Large intestine (tissue), 3 donors: Measurements from ENCODE around the gene TENM4. TPM values are rescaled to one million over a fixed set of nuclear protein-coding genes. Genes with fewer than 3 reads are reported as not detected.

Experiments used
- DNase-seq, 2 donors: peaks; one replicate each; pipeline versions ENCODE4 v3.0.0 to v3.0.0-alpha.2; 2013
- H3K27ac ChIP-seq: one replicate; pipeline ENCODE4 v1.5.1; 2013; ENCODE audit warnings: low read length
- H3K27me3 ChIP-seq: 2 replicates; pipeline ENCODE4 v1.6.1; 2013; ENCODE audit warnings: low read length; ENCODE audit not compliant: control insufficient read depth, insufficient read depth
- H3K36me3 ChIP-seq: 2 replicates; pipeline ENCODE4 v1.6.1; 2013; ENCODE audit warnings: low read length; ENCODE audit not compliant: control insufficient read depth, insufficient read depth
- H3K4me1 ChIP-seq: one replicate; pipeline ENCODE4 v1.6.1; 2013; ENCODE audit warnings: low read length; ENCODE audit not compliant: control insufficient read depth, insufficient read depth
- H3K4me3 ChIP-seq: one replicate; pipeline ENCODE4 v1.5.1; 2013; ENCODE audit warnings: low read length
- H3K9me3 ChIP-seq: one replicate; pipeline ENCODE4 v1.6.1; 2013; ENCODE audit warnings: mild to moderate bottlenecking, low read depth, low read length, moderate library complexity; ENCODE audit not compliant: control insufficient read depth
- WGBS: methylation state at CpG from one replicate; pipeline ENCODE4 v1.1.5; 2013; ENCODE audit warnings: low lambda C conversion rate; ENCODE audit not compliant: insufficient coverage; 5-methylcytosine and 5-hydroxymethylcytosine counted together
- polyA plus RNA-seq: library from polyadenylated mRNA; unstranded; fragments of 120-200 nt; gene quantifications from one replicate; pipeline ENCODE4 v1.2.1, GENCODE V29; 2013

Gene TENM4
- polyA plus RNA-seq, 1 donor: 2.1 TPM

GRCh38 chr11:79409330-79409729 is 31.5 kb downstream of the TENM4 start:
- Histone ChIP-seq H3K27me3 (peaks cover 13% of the 10 kb centered on the region), H3K27ac (no peak overlapping the region), H3K36me3 (no peaks in the 10 kb centered on the region), H3K4me1 (no peaks in the 10 kb centered on the region), H3K9me3 (no peaks in the 10 kb centered on the region), H3K4me3 (no peak overlapping the region)
- no CpG with 5 or more reads among the region's 6 CpGs for WGBS
- DNase-seq: no peak

DNA sequence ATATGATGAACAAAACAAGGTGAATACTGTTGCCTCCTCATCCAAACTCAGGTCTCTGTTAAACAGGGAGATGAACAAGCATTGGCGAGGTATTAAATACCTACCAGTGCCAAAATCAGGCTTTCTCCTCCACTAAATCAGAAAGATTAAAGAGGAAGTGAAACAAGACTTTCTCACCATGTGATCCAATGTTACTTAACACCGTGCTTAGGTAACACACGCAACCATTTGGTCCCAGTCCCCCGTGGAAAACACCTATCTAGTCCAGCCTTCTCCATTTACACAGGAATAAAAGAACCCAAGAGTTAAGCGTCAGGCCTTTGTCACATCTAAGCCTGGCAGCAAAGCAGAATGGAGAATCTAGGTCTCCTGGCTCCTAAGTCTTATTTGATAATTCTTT is 34.5 kb downstream of the TENM4 start:
- Histone ChIP-seq H3K36me3 (no peaks in the 10 kb centered on the region), H3K9me3 (no peaks in the 10 kb centered on the region), H3K27ac (no peak overlapping the region), H3K27me3 (peaks cover 7% of the 10 kb centered on the region), H3K4me3 (no peak overlapping the region), H3K4me1 (no peaks in the 10 kb centered on the region)
- WGBS: 60% methylated on average over 3 of the region's 5 CpGs
- DNase-seq: no peak

- no peak for DNase-seq
- no peaks in the 10 kb centered on the region for H3K9me3 ChIP-seq
- H3K27ac ChIP-seq: no peak overlapping the region
- H3K4me3 ChIP-seq: no peak overlapping the region
- H3K36me3 ChIP-seq: no peaks in the 10 kb centered on the region
- no peaks in the 10 kb centered on the region for H3K4me1 ChIP-seq
- WGBS: 67% methylated on average over 1 of the region's 3 CpGs
- H3K27me3 ChIP-seq: peaks cover 9% of the 10 kb centered on the region
Measured at GRCh38 chr11:79404806-79405205, 36.0 kb downstream of the TENM4 start.

DNA sequence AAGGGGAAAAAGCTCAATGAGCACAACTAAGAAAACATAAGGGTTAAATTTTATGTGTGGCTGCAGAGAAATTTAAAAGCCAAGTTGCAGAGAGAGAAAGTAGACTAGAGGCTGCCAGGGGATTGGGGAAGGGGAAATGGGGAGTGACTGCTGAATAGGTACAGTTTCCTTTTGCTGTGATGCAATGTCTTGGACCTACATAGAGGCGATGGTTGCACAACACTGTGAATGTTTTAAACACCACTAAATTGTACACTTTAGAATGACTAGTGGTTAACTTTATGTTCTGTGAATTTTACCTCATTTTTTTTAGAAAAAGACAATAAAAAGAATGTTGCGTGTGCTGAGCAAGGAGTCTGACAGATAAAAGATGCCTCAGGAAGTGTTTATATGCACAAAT is 36.5 kb downstream of the TENM4 start:
- peaks cover 5% of the 10 kb centered on the region for H3K27me3 ChIP-seq
- no peak overlapping the region for H3K27ac ChIP-seq
- H3K36me3 ChIP-seq: no peaks in the 10 kb centered on the region
- 80% methylated on average over 1 of the region's 2 CpGs for WGBS
- no peak overlapping the region for H3K4me3 ChIP-seq
- DNase-seq: no peak
- H3K9me3 ChIP-seq: no peaks in the 10 kb centered on the region
- H3K4me1 ChIP-seq: no peaks in the 10 kb centered on the region

- Histone ChIP-seq H3K36me3 (no peaks in the 10 kb centered on the region), H3K27me3 (peaks cover 2% of the 10 kb centered on the region), H3K4me1 (no peaks in the 10 kb centered on the region), H3K27ac (no peak overlapping the region), H3K9me3 (no peaks in the 10 kb centered on the region), H3K4me3 (no peak overlapping the region)
- no CpG with 5 or more reads among the region's 1 CpG for WGBS
- DNase-seq: no peak
Measured at GRCh38 chr11:79403839-79404238, 37.0 kb downstream of the TENM4 start.

DNA sequence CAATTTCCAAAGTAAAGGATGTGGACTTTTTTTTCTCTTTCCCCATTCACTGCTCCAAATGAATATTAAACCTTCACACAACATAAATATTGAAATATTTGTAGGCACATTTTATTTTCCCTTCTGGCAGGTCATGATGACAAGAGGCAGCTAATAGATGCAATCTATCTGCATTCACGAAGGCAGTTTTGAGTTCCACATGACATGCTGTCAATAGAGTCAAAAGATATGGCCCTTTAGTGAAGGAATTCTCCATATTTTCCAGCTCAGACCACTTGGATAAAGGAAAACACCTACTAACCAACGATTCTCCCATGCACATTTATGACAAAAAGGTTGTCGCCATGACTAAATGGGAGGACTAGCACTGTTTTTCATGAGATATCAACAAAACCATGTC is 37.9 kb downstream of the TENM4 start:
- H3K27ac ChIP-seq: no peak overlapping the region
- DNase-seq: no peak
- no peaks in the 10 kb centered on the region for H3K4me1 ChIP-seq
- H3K27me3 ChIP-seq: peaks cover 2% of the 10 kb centered on the region
- no peaks in the 10 kb centered on the region for H3K36me3 ChIP-seq
- WGBS: no CpG with 5 or more reads among the region's 3 CpGs
- no peak overlapping the region for H3K4me3 ChIP-seq
- no peaks in the 10 kb centered on the region for H3K9me3 ChIP-seq

DNA sequence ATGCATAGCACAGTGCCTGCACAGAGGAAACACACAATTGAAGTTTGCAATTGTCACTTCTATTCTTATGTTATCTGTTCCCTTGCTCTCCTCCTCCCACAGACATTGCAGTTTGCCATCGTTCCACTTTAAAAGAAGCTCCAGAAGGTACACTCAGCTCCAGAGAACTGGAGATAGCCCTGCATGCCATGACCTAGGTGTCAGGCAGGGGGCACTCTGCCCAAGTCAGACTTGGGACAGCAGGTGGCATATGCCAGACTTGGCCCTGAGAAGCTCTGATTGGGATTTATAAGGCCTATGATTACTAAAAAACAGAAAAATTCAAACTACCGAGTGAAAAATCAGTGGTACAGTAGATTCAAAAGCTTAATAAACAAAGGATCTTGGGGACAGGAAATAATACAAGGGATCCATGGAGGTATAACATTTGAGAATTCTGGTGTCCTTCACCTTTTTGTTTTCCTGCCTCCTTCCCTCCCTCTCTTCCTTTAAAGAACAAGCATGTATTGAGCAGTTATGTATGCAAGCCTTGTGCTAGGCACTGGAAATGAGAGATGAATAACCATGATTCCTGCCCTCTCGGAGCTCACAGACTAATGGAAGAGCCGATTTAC is 40.0 kb downstream of the TENM4 start:
- H3K4me3 ChIP-seq: no peak overlapping the region
- peaks cover 2% of the 10 kb centered on the region for H3K27me3 ChIP-seq
- no peaks in the 10 kb centered on the region for H3K9me3 ChIP-seq
- no peak overlapping the region for H3K27ac ChIP-seq
- DNase-seq: no peak
- WGBS: 80% methylated on average over 1 of the region's 4 CpGs
- H3K36me3 ChIP-seq: no peaks in the 10 kb centered on the region
- H3K4me1 ChIP-seq: no peaks in the 10 kb centered on the region

DNA sequence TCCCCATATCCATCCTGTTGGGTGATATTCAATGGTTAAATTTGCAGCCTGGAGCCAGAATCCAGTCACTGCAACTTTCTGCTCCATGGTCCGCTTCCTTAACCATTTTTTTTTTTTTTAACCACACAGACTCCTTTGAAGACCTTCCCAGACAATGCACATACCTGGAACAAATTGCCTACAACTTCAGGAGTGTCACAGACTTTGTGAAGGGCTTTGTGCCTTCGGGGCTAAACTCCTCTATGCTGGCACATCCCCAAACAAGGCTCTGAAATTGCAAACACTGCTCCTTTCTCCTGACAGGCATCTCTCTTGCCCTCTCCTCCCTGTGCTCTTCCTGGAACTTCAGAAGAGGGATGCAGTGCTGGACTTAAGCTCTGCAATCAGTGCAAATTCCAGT is 40.6 kb downstream of the TENM4 start:
- H3K4me1 ChIP-seq: no peaks in the 10 kb centered on the region

GRCh38 chr11:79397252-79397651 is 43.6 kb downstream of the TENM4 start:
- no peak overlapping the region for H3K27ac ChIP-seq
- peaks cover 2% of the 10 kb centered on the region for H3K27me3 ChIP-seq
- DNase-seq: no peak
- no peak overlapping the region for H3K4me3 ChIP-seq
- H3K36me3 ChIP-seq: no peaks in the 10 kb centered on the region
- no CpG with 5 or more reads among the region's 1 CpG for WGBS
- H3K9me3 ChIP-seq: no peaks in the 10 kb centered on the region
- peaks cover 10% of the 10 kb centered on the region for H3K4me1 ChIP-seq

More for the DNA sequence above, 40.6 kb downstream of the TENM4 start:
- Histone ChIP-seq H3K4me3 (no peak overlapping the region), H3K27me3 (peaks cover 2% of the 10 kb centered on the region), H3K27ac (no peak overlapping the region), H3K36me3 (no peaks in the 10 kb centered on the region), H3K9me3 (no peaks in the 10 kb centered on the region)
- 86% methylated on average over 1 of the region's 2 CpGs for WGBS
- no peak for DNase-seq

GRCh38 chr11:79396674-79397073 is 44.2 kb downstream of the TENM4 start:
- Histone ChIP-seq H3K27me3 (peaks cover 2% of the 10 kb centered on the region), H3K36me3 (no peaks in the 10 kb centered on the region), H3K4me3 (no peak overlapping the region), H3K9me3 (no peaks in the 10 kb centered on the region), H3K27ac (no peak overlapping the region), H3K4me1 (peaks cover 10% of the 10 kb centered on the region)
- no peak for DNase-seq
- WGBS: no CpG with 5 or more reads among the region's 4 CpGs

- no peaks in the 10 kb centered on the region for H3K36me3 ChIP-seq
- H3K9me3 ChIP-seq: no peaks in the 10 kb centered on the region
- DNase-seq: no peak
- peaks cover 2% of the 10 kb centered on the region for H3K27me3 ChIP-seq
- no peak overlapping the region for H3K27ac ChIP-seq
- H3K4me1 ChIP-seq: peaks cover 10% of the 10 kb centered on the region
- H3K4me3 ChIP-seq: no peak overlapping the region
Measured at GRCh38 chr11:79396001-79396400, 44.8 kb downstream of the TENM4 start.
